Fibroblast of lung (primary cell): Measurements from ENCODE around the gene TSR3. TPM values are rescaled to one million over a fixed set of nuclear protein-coding genes. Genes with fewer than 3 reads are reported as not detected.

Experiments used
- DNase-seq, 2 donors: peaks; one replicate each; pipeline versions ENCODE4 v3.0.0 to v3.0.0-alpha.2; 2010; ENCODE audit warnings: low read depth in 2 of 2
- H2AFZ ChIP-seq: 2 replicates; pipeline ENCODE4 v1.5.1; 2012; ENCODE audit warnings: low read length, control low read depth, inconsistent platforms
- H3K27ac ChIP-seq: 2 replicates; pipeline ENCODE4 v1.5.1; 2011; ENCODE audit warnings: low read length, control low read depth; ENCODE audit not compliant: insufficient read depth
- H3K27me3 ChIP-seq: 2 replicates; pipeline ENCODE4 v1.5.1; 2011; ENCODE audit warnings: mild to moderate bottlenecking, low read length; ENCODE audit not compliant: control insufficient read depth, insufficient read depth
- H3K36me3 ChIP-seq: 2 replicates; pipeline ENCODE4 v1.5.1; 2011; ENCODE audit warnings: low read length; ENCODE audit not compliant: control insufficient read depth, insufficient read depth
- H3K4me1 ChIP-seq: 2 replicates; pipeline ENCODE4 v1.5.1; 2011; ENCODE audit warnings: low read length; ENCODE audit not compliant: control insufficient read depth, insufficient read depth; ENCODE audit errors: extremely low read depth
- H3K4me2 ChIP-seq: 2 replicates; pipeline ENCODE4 v1.5.1; 2011; ENCODE audit warnings: low read length, control low read depth; ENCODE audit not compliant: insufficient read depth; ENCODE audit errors: extremely low read depth
- H3K4me3 ChIP-seq, 4 experiments: fragments of 200-600 bp in 1 of 4; sonication (generic) in 1 of 4; replicated peaks in 1 of 4; 2 replicates each; pipeline ENCODE4 v1.5.1; 2011 to 2016; ENCODE audit warnings: low read length in 4 of 4, low read depth in 3 of 4, mild to moderate bottlenecking in 3 of 4, control low read depth in 2 of 4, inconsistent platforms in 1 of 4, mixed read lengths in 1 of 4; ENCODE audit not compliant: insufficient read depth in 1 of 4; ENCODE audit errors: control extremely low read depth in 1 of 4
- H3K79me2 ChIP-seq: 2 replicates; pipeline ENCODE4 v1.5.1; 2012; ENCODE audit warnings: mild to moderate bottlenecking, low read length, inconsistent platforms; ENCODE audit not compliant: control insufficient read depth, insufficient read depth
- H3K9ac ChIP-seq: 2 replicates; pipeline ENCODE4 v1.5.1; 2011; ENCODE audit warnings: mild to moderate bottlenecking, low read length, control low read depth; ENCODE audit not compliant: insufficient read depth
- H3K9me3 ChIP-seq: 2 replicates; pipeline ENCODE4 v1.5.1; 2012; ENCODE audit warnings: low read depth, low read length; ENCODE audit not compliant: control insufficient read depth, insufficient read depth
- H4K20me1 ChIP-seq: 2 replicates; pipeline ENCODE4 v1.5.1; 2011; ENCODE audit warnings: low read length; ENCODE audit not compliant: control insufficient read depth, insufficient read depth; ENCODE audit errors: extremely low read depth
- CTCF ChIP-seq, 2 donors: IDR thresholded peaks in 1 of 2; conservative IDR thresholded peaks in 1 of 2; 1 replicate in 1 of 2; 2 replicates in 1 of 2; pipeline ENCODE4 v1.5.1; 2011 to 2012; ENCODE audit warnings: low read length in 2 of 2, control low read depth in 1 of 2, inconsistent platforms in 1 of 2, low read depth in 1 of 2, mild to moderate bottlenecking in 1 of 2
- EZH2 ChIP-seq: IDR thresholded peaks from 2 replicates; pipeline ENCODE4 v1.5.1; 2012; ENCODE audit warnings: low read length, control low read depth, mild to moderate bottlenecking; ENCODE audit errors: missing control alignments
- polyA plus RNA-seq, 2 donors: library from polyadenylated mRNA; depleted of rRNA in 1 of 2; stranded (reverse) in 1 of 2; unstranded in 1 of 2; fragments of >200 nt; gene quantifications; 2 replicates each; pipeline ENCODE4 v1.2.1, GENCODE V29; 2011 to 2012; ENCODE audit warnings: missing spikeins in 1 of 2
- total RNA-seq: library from RNA; depleted of rRNA; stranded (reverse); fragments of >200 nt; gene quantifications from 2 replicates; pipeline ENCODE4 v1.2.1, GENCODE V29; 2014

Gene TSR3
- total and polyA plus RNA-seq, 2 donors (not counting 1 experiment from before 2014, with no cell fraction given): 36.2 to 77.6 TPM

DNA sequence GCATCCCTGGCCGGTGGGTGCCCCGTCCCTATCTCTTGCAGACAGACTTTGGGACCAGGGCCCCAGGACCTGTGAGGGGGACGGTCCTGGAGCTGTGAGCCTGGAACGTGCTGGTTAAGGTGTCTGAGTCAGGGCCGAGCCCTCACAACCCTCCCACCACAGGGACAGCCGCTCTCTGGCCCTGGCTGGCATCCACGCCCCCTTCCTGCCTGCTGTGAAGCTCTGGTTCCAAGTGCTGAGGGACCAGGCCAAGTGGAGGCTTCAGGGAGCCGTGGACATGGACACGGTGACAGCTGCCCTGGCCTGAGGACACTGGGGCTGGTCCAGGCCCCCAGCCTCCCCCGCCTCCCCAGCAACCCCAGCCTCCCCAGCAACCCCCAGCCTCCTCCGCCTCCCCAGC is 6.6 kb downstream of the TSR3 start:
- TF ChIP-seq CTCF (conservative IDR thresholded peaks at IDR 0.05 in 1 of 2, IDR thresholded peaks at IDR 0.05 in 1 of 2; ENCODE audit: low read depth in 1 of 2, low read length in 2 of 2) (no peak), EZH2 (no peak)
- Histone ChIP-seq H3K4me2 (no peak overlapping the region), H3K27me3 (no peaks in the 10 kb centered on the region), H3K27ac (no peak overlapping the region), H3K36me3 (peaks cover 15% of the 10 kb centered on the region), H4K20me1 (no peaks in the 10 kb centered on the region), H3K79me2 (no peaks in the 10 kb centered on the region), H3K4me3 (no peak overlapping the region), H3K9ac (no peak overlapping the region), H3K4me1 (no peaks in the 10 kb centered on the region), H3K9me3 (no peaks in the 10 kb centered on the region), H2AFZ (no peak overlapping the region)
- no peak for DNase-seq

- H3K4me3 ChIP-seq: no peak overlapping the region
- no peaks in the 10 kb centered on the region for H3K27me3 ChIP-seq
- no peak for DNase-seq
- no peak overlapping the region for H3K27ac ChIP-seq
- no peak overlapping the region for H2AFZ ChIP-seq
- H3K36me3 ChIP-seq: peaks cover 15% of the 10 kb centered on the region
- no peak overlapping the region for H3K9ac ChIP-seq
- no peaks in the 10 kb centered on the region for H3K4me1 ChIP-seq
- H4K20me1 ChIP-seq: no peaks in the 10 kb centered on the region
- H3K79me2 ChIP-seq: no peaks in the 10 kb centered on the region
- no peak overlapping the region for H3K4me2 ChIP-seq
- no peaks in the 10 kb centered on the region for H3K9me3 ChIP-seq
- TF ChIP-seq CTCF (conservative IDR thresholded peaks at IDR 0.05 in 1 of 2, IDR thresholded peaks at IDR 0.05 in 1 of 2; ENCODE audit: low read depth in 1 of 2, low read length in 2 of 2) (no peak), EZH2 (no peak)
Observed at GRCh38 chr16:1344499-1344898, 7.2 kb downstream of the TSR3 start.

- Histone ChIP-seq H3K4me3 (no peak overlapping the region), H3K4me2 (no peak overlapping the region), H3K36me3 (peaks cover 6% of the 10 kb centered on the region), H3K9ac (no peak overlapping the region), H4K20me1 (no peaks in the 10 kb centered on the region), H3K9me3 (no peaks in the 10 kb centered on the region), H3K79me2 (no peaks in the 10 kb centered on the region), H3K4me1 (no peaks in the 10 kb centered on the region), H2AFZ (no peak overlapping the region), H3K27ac (no peak overlapping the region), H3K27me3 (no peaks in the 10 kb centered on the region)
- DNase-seq: no peak
- TF ChIP-seq EZH2 (no peak), CTCF (conservative IDR thresholded peaks at IDR 0.05 in 1 of 2, IDR thresholded peaks at IDR 0.05 in 1 of 2; ENCODE audit: low read depth in 1 of 2, low read length in 2 of 2) (no peak)
Observed at GRCh38 chr16:1343428-1344242, 8.0 kb downstream of the TSR3 start.
